K562 (cell line): Measurements from ENCODE around the gene TCF25. TPM values are rescaled to one million over a fixed set of nuclear protein-coding genes. Genes with fewer than 3 reads are reported as not detected.
A peak's percentile ranks its signal among the peaks of the same experiment; 100 is the strongest.

Source experiments
- ATF1 ChIP-seq, 2 experiments: fragments of 450-650 bp in 1 of 2; IDR thresholded peaks; 2 replicates each; pipeline ENCODE4 v1.6.1; 2016; ENCODE audit warnings: missing compliant biosample characterization in 1 of 2, missing genetic modification characterization in 1 of 2
- BRD4 ChIP-seq: fragments of 200-600 bp; sonication (generic); IDR thresholded peaks from 2 replicates; pipeline ENCODE4 v1.6.1; 2017; ENCODE audit warnings: inconsistent platforms
- CBFA2T3 ChIP-seq: fragments of 450-650 bp; IDR thresholded peaks from 2 replicates; pipeline ENCODE4 v1.6.1; 2017
- CCNT2 ChIP-seq: IDR thresholded peaks from 2 replicates; pipeline ENCODE4 v1.6.1; 2011; ENCODE audit warnings: borderline replicate concordance, low read depth, mild to moderate bottlenecking, moderate library complexity, mixed read lengths, low read length; ENCODE audit not compliant: insufficient read length; ENCODE audit errors: extremely low read depth
- DPF2 ChIP-seq: fragments of 450-650 bp; IDR thresholded peaks from 2 replicates; pipeline ENCODE4 v1.6.1; 2016
- EWSR1 ChIP-seq: fragments of 450-650 bp; IDR thresholded peaks from 2 replicates; pipeline ENCODE4 v1.6.1; 2018; ENCODE audit warnings: borderline replicate concordance, mild to moderate bottlenecking, low read depth, moderate library complexity; ENCODE audit not compliant: partially characterized antibody
- JUNB ChIP-seq: fragments of 450-650 bp; formaldehyde crosslinking; conservative IDR thresholded peaks from 2 replicates; pipeline ENCODE4 v1.4.0; 2020; ENCODE audit warnings: mild to moderate bottlenecking
- KLF16 ChIP-seq: IDR thresholded peaks from 2 replicates; pipeline ENCODE4 v1.6.1; 2016; ENCODE audit warnings: antibody characterized with exemption
- MCM2 ChIP-seq: fragments of 450-650 bp; IDR thresholded peaks from 2 replicates; pipeline ENCODE4 v1.6.1; 2017; ENCODE audit warnings: low read depth, mild to moderate bottlenecking
- NEUROD1 ChIP-seq: fragments of 150-350 bp; IDR thresholded peaks from 2 replicates; pipeline ENCODE4 v1.6.1; 2014; ENCODE audit warnings: borderline replicate concordance, low read length, low read depth; ENCODE audit not compliant: partially characterized antibody
- NRF1 ChIP-seq, 2 experiments: fragments of 450-650 bp; IDR thresholded peaks in 1 of 2; conservative IDR thresholded peaks in 1 of 2; 2 replicates each; pipeline ENCODE4 v1.6.1; 2014; ENCODE audit warnings: mild to moderate bottlenecking in 2 of 2
- RBFOX2 ChIP-seq: fragments of 200-400 bp; formaldehyde crosslinking; IDR thresholded peaks from 2 replicates; pipeline ENCODE4 v1.6.1; 2017; ENCODE audit warnings: low read depth, mild to moderate bottlenecking, low read length, moderate library complexity
- SIX5 ChIP-seq, 2 experiments: IDR thresholded peaks; 2 replicates each; pipeline ENCODE4 v1.6.1; 2011; ENCODE audit warnings: low read length in 2 of 2, borderline replicate concordance in 1 of 2, low read depth in 1 of 2, mild to moderate bottlenecking in 1 of 2, moderate library complexity in 1 of 2; ENCODE audit not compliant: insufficient read depth in 1 of 2
- SLC30A9 ChIP-seq: fragments of 250-450 bp; sonication (Bioruptor Pico); IDR thresholded peaks from 2 replicates; pipeline ENCODE4 v1.8.0; 2022; ENCODE audit warnings: mild to moderate bottlenecking, moderate library complexity
- SMC3 ChIP-seq: conservative IDR thresholded peaks from 2 replicates; pipeline ENCODE4 v1.6.1; 2011; ENCODE audit warnings: low read depth, low read length, improper control_type of control experiment; ENCODE audit not compliant: insufficient read depth
- SRSF9 ChIP-seq: fragments of 200-400 bp; formaldehyde crosslinking; IDR thresholded peaks from 2 replicates; pipeline ENCODE4 v1.6.1; 2017; ENCODE audit warnings: low read depth, low read length, borderline replicate concordance
- ZFP36 ChIP-seq: fragments of 150-350 bp; IDR thresholded peaks from 2 replicates; pipeline ENCODE4 v1.6.1; 2018; ENCODE audit warnings: low read length, low read depth; ENCODE audit not compliant: partially characterized antibody
- ZNF197 ChIP-seq: fragments of 200-800 bp; sonication (Bioruptor generic); IDR thresholded peaks from 2 replicates; pipeline ENCODE4 v1.6.1; 2016; ENCODE audit warnings: low read depth, missing genetic modification characterization, missing compliant biosample characterization
- polyA plus RNA-seq, 8 experiments: library from polyadenylated mRNA; depleted of rRNA in 4 of 8; stranded (reverse) in 5 of 8; unstranded in 3 of 8; fragments of >200 nt; fragmentation: Nextera tagmentation in 2 of 8; fragmentation: Illumina TruSeq in 1 of 8; extraction: Ambion mirVana in 2 of 8; extraction: Trizol in 1 of 8; gene quantifications; 2 replicates each; pipeline versions ENCODE4 v1.2.1 to v1.2.3, GENCODE V29; 2011 to 2014; ENCODE audit warnings: inconsistent platforms in 1 of 8, missing spikeins in 1 of 8
- total RNA-seq, 7 experiments: library from RNA; depleted of rRNA in 6 of 7; stranded (reverse); fragments of >200 nt in 6 of 7; fragmentation: Illumina TruSeq in 2 of 7; extraction: Trizol in 2 of 7; gene quantifications; 2 replicates each; pipeline versions ENCODE4 v1.2.1 to v1.2.3, GENCODE V29; 2011 to 2021; ENCODE audit warnings: low replicate concordance in 1 of 7
- TF ChIP-seq, protein P1 (sequence below): fragments of 200-800 bp; sonication (Bioruptor generic); IDR thresholded peaks from 2 replicates; pipeline ENCODE4 v1.6.1; 2017; ENCODE audit warnings: missing genetic modification characterization, missing compliant biosample characterization
- TF ChIP-seq, protein P2 (sequence below): fragments of 450-650 bp; IDR thresholded peaks from 2 replicates; pipeline ENCODE4 v1.6.1; 2016; ENCODE audit warnings: borderline replicate concordance
- TF ChIP-seq, protein P3 (sequence below): sonication (generic); formaldehyde crosslinking; IDR thresholded peaks from 2 replicates; pipeline ENCODE4 v1.8.1; 2023; ENCODE audit warnings: mild to moderate bottlenecking, missing genetic modification reagents
- TF ChIP-seq, protein P4 (sequence below): fragments of 450-650 bp; formaldehyde crosslinking; IDR thresholded peaks from 2 replicates; pipeline ENCODE4 v1.4.0; 2020; ENCODE audit warnings: mild to moderate bottlenecking, moderate library complexity

TCF25 gene
- total and polyA plus RNA-seq, 9 of the 15 experiments (the other 6 are each of a cell fraction or from before 2014, with no cell fraction given) = 9.0 to 154 (median 83.8) TPM

DNA sequence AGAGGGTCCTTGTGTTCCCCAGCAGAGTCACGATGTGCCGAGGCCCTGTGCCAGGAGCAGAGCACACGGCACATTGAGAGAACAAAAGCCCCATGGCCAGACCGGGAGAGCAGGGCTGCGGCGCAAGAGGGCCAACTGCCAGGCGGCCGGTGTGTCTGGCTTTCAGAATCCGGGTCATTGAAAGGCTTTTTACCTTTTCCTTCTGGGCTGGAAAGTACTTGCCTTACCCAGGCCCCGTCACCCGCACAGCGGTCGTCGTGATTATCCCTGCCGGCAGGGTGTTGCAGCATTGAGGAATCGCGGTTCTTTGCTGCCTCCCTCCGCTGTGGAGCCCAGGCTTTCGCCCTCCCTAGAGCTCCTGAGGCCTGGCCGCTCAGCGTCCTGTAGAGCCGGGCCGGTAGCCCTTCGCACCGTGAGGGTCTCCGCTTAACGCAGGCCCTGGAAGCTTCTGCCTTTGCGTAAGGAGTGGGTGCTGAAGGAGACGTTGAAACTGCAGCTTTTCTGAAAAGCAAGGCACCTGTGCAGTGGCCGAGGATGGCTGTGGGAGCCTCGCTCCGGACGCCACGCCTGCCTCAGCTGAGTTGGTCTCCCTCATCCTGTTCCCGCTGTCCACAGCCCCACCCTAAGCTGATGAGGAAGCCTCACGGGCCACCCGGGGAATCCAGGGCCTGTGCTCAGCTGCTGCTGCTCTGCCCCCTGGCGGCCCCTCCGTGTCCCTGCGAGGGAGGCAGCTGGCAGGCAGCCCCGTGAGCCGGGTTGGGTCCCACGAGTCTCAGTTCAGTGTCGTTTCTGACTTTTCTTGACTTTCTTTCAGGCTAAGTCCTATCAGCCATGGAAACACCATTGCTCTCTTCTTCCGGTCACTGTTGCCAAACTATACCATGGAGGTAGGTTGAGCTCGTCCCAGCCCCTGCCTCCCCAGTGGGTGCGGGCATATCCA, 36.7 kb downstream of the TCF25 start (continued):
- TF ChIP-seq, protein P1, sequence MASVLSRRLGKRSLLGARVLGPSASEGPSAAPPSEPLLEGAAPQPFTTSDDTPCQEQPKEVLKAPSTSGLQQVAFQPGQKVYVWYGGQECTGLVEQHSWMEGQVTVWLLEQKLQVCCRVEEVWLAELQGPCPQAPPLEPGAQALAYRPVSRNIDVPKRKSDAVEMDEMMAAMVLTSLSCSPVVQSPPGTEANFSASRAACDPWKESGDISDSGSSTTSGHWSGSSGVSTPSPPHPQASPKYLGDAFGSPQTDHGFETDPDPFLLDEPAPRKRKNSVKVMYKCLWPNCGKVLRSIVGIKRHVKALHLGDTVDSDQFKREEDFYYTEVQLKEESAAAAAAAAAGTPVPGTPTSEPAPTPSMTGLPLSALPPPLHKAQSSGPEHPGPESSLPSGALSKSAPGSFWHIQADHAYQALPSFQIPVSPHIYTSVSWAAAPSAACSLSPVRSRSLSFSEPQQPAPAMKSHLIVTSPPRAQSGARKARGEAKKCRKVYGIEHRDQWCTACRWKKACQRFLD (CRISPR knock-in tag) = no peak
- TF ChIP-seq NRF1 (conservative IDR thresholded peaks at IDR 0.05 in 1 of 2, IDR thresholded peaks at IDR 0.05 in 1 of 2) (0 out of 4 replicates have a peak, but pooled peaks of 1 of the 2 experiments have one; percentile 11), EWSR1 (no peak), CCNT2 (peak; percentile 39), KLF16 (peak; percentile 54; the same call in 1 of the 2 replicates), ATF1 (CRISPR knock-in tag; IDR thresholded peaks at IDR 0.05) (no peak), ATF1 (tag; IDR thresholded peaks at IDR 0.05) (no peak), JUNB (CRISPR knock-in tag) (no peak), NEUROD1 (no peak), SLC30A9 (CRISPR knock-in tag) (no peak), DPF2 (no peak), BRD4 (no peak), SIX5 (IDR thresholded peaks at IDR 0.05; ENCODE audit: borderline replicate concordance in 1 of 2, insufficient read depth in 1 of 2, low read depth in 1 of 2, low read length in 2 of 2) (no peak), MCM2 (no peak), ZNF197 (no peak), SRSF9 (no peak), RBFOX2 (no peak), CBFA2T3 (no peak), SMC3 (peak; percentile 51; the same call in 1 of the 2 replicates), ZFP36 (peak; percentile 4)
- TF ChIP-seq, protein P2, sequence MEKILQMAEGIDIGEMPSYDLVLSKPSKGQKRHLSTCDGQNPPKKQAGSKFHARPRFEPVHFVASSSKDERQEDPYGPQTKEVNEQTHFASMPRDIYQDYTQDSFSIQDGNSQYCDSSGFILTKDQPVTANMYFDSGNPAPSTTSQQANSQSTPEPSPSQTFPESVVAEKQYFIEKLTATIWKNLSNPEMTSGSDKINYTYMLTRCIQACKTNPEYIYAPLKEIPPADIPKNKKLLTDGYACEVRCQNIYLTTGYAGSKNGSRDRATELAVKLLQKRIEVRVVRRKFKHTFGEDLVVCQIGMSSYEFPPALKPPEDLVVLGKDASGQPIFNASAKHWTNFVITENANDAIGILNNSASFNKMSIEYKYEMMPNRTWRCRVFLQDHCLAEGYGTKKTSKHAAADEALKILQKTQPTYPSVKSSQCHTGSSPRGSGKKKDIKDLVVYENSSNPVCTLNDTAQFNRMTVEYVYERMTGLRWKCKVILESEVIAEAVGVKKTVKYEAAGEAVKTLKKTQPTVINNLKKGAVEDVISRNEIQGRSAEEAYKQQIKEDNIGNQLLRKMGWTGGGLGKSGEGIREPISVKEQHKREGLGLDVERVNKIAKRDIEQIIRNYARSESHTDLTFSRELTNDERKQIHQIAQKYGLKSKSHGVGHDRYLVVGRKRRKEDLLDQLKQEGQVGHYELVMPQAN = no peak
- TF ChIP-seq, protein P3, sequence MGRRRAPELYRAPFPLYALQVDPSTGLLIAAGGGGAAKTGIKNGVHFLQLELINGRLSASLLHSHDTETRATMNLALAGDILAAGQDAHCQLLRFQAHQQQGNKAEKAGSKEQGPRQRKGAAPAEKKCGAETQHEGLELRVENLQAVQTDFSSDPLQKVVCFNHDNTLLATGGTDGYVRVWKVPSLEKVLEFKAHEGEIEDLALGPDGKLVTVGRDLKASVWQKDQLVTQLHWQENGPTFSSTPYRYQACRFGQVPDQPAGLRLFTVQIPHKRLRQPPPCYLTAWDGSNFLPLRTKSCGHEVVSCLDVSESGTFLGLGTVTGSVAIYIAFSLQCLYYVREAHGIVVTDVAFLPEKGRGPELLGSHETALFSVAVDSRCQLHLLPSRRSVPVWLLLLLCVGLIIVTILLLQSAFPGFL (CRISPR knock-in tag) = no peak
- TF ChIP-seq, protein P4, sequence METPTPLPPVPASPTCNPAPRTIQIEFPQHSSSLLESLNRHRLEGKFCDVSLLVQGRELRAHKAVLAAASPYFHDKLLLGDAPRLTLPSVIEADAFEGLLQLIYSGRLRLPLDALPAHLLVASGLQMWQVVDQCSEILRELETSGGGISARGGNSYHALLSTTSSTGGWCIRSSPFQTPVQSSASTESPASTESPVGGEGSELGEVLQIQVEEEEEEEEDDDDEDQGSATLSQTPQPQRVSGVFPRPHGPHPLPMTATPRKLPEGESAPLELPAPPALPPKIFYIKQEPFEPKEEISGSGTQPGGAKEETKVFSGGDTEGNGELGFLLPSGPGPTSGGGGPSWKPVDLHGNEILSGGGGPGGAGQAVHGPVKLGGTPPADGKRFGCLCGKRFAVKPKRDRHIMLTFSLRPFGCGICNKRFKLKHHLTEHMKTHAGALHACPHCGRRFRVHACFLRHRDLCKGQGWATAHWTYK (CRISPR knock-in tag) = no peak
